ENCODE results near the gene NUTM2G.
"Not testable (repeated sequence)": the region's sequence is repeated elsewhere in the genome, so short reads cannot be mapped to it uniquely, and the experiment has no call there.

NUTM2G gene

GRCh38 chr9:96949346-96949745 is 20.7 kb downstream of the NUTM2G start:
- not testable (repeated sequence) for DNase-seq

GRCh38 chr9:96950539-96950938 is 21.9 kb downstream of the NUTM2G start:
- DNase-seq: not testable (repeated sequence)

- DNase-seq: not testable (repeated sequence)
These were observed 38.9 kb downstream of the NUTM2G start for GRCh38 chr9:96967591-96967990.

GRCh38 chr9:96972552-96972951 is 43.9 kb downstream of the NUTM2G start:
- not testable (repeated sequence) for DNase-seq

- not testable (repeated sequence) for DNase-seq
These were observed 45.4 kb downstream of the NUTM2G start for GRCh38 chr9:96974037-96974436.

- DNase-seq: not testable (repeated sequence)
These were observed 55.0 kb downstream of the NUTM2G start for GRCh38 chr9:96983496-96984122.

- not testable (repeated sequence) for DNase-seq
These were observed 55.5 kb downstream of the NUTM2G start for GRCh38 chr9:96984139-96984538.

GRCh38 chr9:96984887-96985286 is 56.2 kb downstream of the NUTM2G start:
- DNase-seq: not testable (repeated sequence)
